K562 (cell line): Measurements from ENCODE around the gene POU4F3. TPM values are rescaled to one million over a fixed set of nuclear protein-coding genes. Genes with fewer than 3 reads are reported as not detected.

Experiments used
- ATAC-seq: fragments of 200-7000 bp; cut with Tn5 transposase; 3 replicates; pipeline ENCODE4 v1.9.1; 2020; ENCODE audit warnings: moderate library complexity
- BruUV-seq: library from RNA; stranded (reverse); fragments of 400-500 nt; replicated peaks from 2 replicates; lab custom pipeline; 2021; lab: Mats Ljungman, UMichigan
- CTCF ChIA-PET: fragments of 300-600 bp; formaldehyde crosslinking; extraction: SDS; loops from one replicate; lab custom pipeline; 2021; ENCODE audit warnings: low intra/inter-chr PET ratio; lab: Yijun Ruan, JAX
- POLR2A ChIA-PET: fragments of 300-600, 350-650 bp; sonication (Branson Sonifier 250); formaldehyde crosslinking; extraction: SDS; loops from one replicate; lab custom pipeline; 2021; ENCODE audit warnings: antibody characterized with exemption, inconsistent platforms; lab: Yijun Ruan, JAX
- DNase-seq, 4 experiments: peaks; one replicate each; pipeline versions ENCODE4 v3.0.0 to v3.0.0-alpha.2; 2011 to 2018; ENCODE audit warnings: low spot score in 3 of 4, mixed read lengths in 3 of 4; ENCODE audit errors: extremely low read depth in 1 of 4
- FAIRE-seq: peaks from 2 replicates; lab custom pipeline; 2011; peaks lifted over from hg19 to GRCh38; lab: Jason Lieb, UNC
- H2AFZ ChIP-seq: 2 replicates; pipeline ENCODE4 v1.6.0; 2011; ENCODE audit warnings: low read depth, low read length, control low read depth, inconsistent platforms
- H3K27ac ChIP-seq: fragments of 200-600 bp; 3 replicates; pipeline ENCODE4 v1.8.0; 2011; ENCODE audit warnings: low read depth, mild to moderate bottlenecking, control low read depth, inconsistent platforms, low read length, moderate library complexity, mixed read lengths; ENCODE audit errors: extremely low read depth
- H3K27me3 ChIP-seq, 2 experiments: fragments of 300-600 bp in 1 of 2; 2 replicates in 1 of 2; 3 replicates in 1 of 2; pipeline versions ENCODE4 v1.6.0 to v1.8.0; 2011; ENCODE audit warnings: inconsistent platforms in 2 of 2, low read length in 2 of 2, mild to moderate bottlenecking in 1 of 2, mixed read lengths in 1 of 2, moderate library complexity in 1 of 2; ENCODE audit not compliant: control insufficient read depth in 2 of 2, insufficient read depth in 2 of 2
- H3K36me3 ChIP-seq: fragments of 300-600 bp; 3 replicates; pipeline ENCODE4 v1.8.0; 2011; ENCODE audit warnings: mild to moderate bottlenecking, low read length, inconsistent platforms; ENCODE audit not compliant: control insufficient read depth, insufficient read depth
- H3K4me1 ChIP-seq, 2 experiments: fragments of 200-600 bp in 1 of 2; replicated peaks in 1 of 2; 2 replicates in 1 of 2; 3 replicates in 1 of 2; pipeline versions ENCODE4 v1.5.1 to v1.8.0; 2011; ENCODE audit warnings: inconsistent platforms in 2 of 2, low read length in 2 of 2, mild to moderate bottlenecking in 1 of 2, mixed read lengths in 1 of 2, moderate library complexity in 1 of 2; ENCODE audit not compliant: control insufficient read depth in 2 of 2, insufficient read depth in 2 of 2
- H3K4me2 ChIP-seq: 2 replicates; pipeline ENCODE4 v1.6.1; 2011; ENCODE audit warnings: low read length, control low read depth, inconsistent platforms, mixed read lengths; ENCODE audit not compliant: insufficient read depth
- H3K4me3 ChIP-seq: fragments of 200-600 bp; sonication (generic), shearing (Covaris generic); 2 replicates; pipeline ENCODE4 v1.5.1; 2016; ENCODE audit warnings: control low read depth, inconsistent platforms
- H3K79me2 ChIP-seq: fragments of 200-600 bp; 3 replicates; pipeline ENCODE4 v1.8.0; 2011; ENCODE audit warnings: low read length, inconsistent platforms; ENCODE audit not compliant: control insufficient read depth, insufficient read depth
- H3K9ac ChIP-seq, 2 experiments: 2 replicates each; pipeline versions ENCODE4 v1.6.0 to v1.6.1; 2011; ENCODE audit warnings: low read depth in 2 of 2, low read length in 2 of 2, control low read depth in 1 of 2, inconsistent platforms in 1 of 2, mild to moderate bottlenecking in 1 of 2, mixed read lengths in 1 of 2; ENCODE audit not compliant: insufficient read depth in 1 of 2
- H3K9me1 ChIP-seq: one replicate; pipeline ENCODE4 v1.6.0; 2011; ENCODE audit warnings: inconsistent platforms, mild to moderate bottlenecking, low read length, moderate library complexity; ENCODE audit not compliant: control insufficient read depth, insufficient read depth
- H3K9me3 ChIP-seq: replicated peaks from 2 replicates; pipeline ENCODE4 v1.5.1; 2011; ENCODE audit warnings: low read depth, low read length, inconsistent platforms; ENCODE audit not compliant: control insufficient read depth, insufficient read depth
- H4K20me1 ChIP-seq: replicated peaks from 2 replicates; pipeline ENCODE4 v1.6.1; 2011; ENCODE audit warnings: low read length, inconsistent platforms, mixed read lengths; ENCODE audit not compliant: control insufficient read depth, insufficient read depth
- GABPB1 ChIP-seq: sonication (generic); formaldehyde crosslinking; IDR thresholded peaks from 2 replicates; pipeline ENCODE4 v1.8.0; 2022; ENCODE audit warnings: mild to moderate bottlenecking, missing genetic modification reagents
- NUFIP1 ChIP-seq: fragments of 450-650 bp; IDR thresholded peaks from 2 replicates; pipeline ENCODE4 v1.6.1; 2018; ENCODE audit not compliant: partially characterized antibody
- PCBP1 ChIP-seq: fragments of 200-400 bp; formaldehyde crosslinking; IDR thresholded peaks from 2 replicates; pipeline ENCODE4 v1.6.1; 2018; ENCODE audit warnings: mild to moderate bottlenecking, low read depth, low read length; ENCODE audit not compliant: poor library complexity, severe bottlenecking
- TAF7 ChIP-seq: fragments of 450-650 bp; IDR thresholded peaks from 2 replicates; pipeline ENCODE4 v1.6.1; 2016; ENCODE audit warnings: missing genetic modification characterization, missing compliant biosample characterization
- ZNF146 ChIP-seq: IDR thresholded peaks from one replicate; pipeline ENCODE4 v1.6.1; 2018; ENCODE audit warnings: missing compliant biosample characterization; ENCODE audit not compliant: unreplicated experiment
- ZNF24 ChIP-seq: fragments of 450-650 bp; IDR thresholded peaks from 2 replicates; pipeline ENCODE4 v1.6.1; 2016
- ZNF778 ChIP-seq: fragments of 450-650 bp; formaldehyde crosslinking; IDR thresholded peaks from 2 replicates; pipeline ENCODE4 v1.4.0; 2020; ENCODE audit warnings: mild to moderate bottlenecking, moderate library complexity
- WGBS: fragments of 100-300 bp; shearing (Covaris generic); methylation state at CpG from one replicate; pipeline ENCODE4 v1.1.6; 2016; ENCODE audit warnings: low coverage, mixed read lengths; ENCODE audit not compliant: insufficient coverage; ENCODE audit errors: missing lambda C conversion rate; 5-methylcytosine and 5-hydroxymethylcytosine counted together
- in situ Hi-C: fragments of 300-500 bp; cut with MboI; formaldehyde crosslinking; loops from 4 replicates; pipeline ENCODE4 v1.15.0; 2018; ENCODE audit warnings: inconsistent platforms, mixed read lengths
- intact Hi-C: fragments of 100-400 bp; cut with micrococcal nuclease; formaldehyde crosslinking; loops from 2 replicates; pipeline ENCODE4 v1.14.2; 2022
- polyA plus RNA-seq, 8 experiments: library from polyadenylated mRNA; depleted of rRNA in 4 of 8; stranded (reverse) in 5 of 8; unstranded in 3 of 8; fragments of >200 nt; fragmentation: Nextera tagmentation in 2 of 8; fragmentation: Illumina TruSeq in 1 of 8; extraction: Ambion mirVana in 2 of 8; extraction: Trizol in 1 of 8; gene quantifications; 2 replicates each; pipeline versions ENCODE4 v1.2.1 to v1.2.3, GENCODE V29; 2011 to 2014; ENCODE audit warnings: inconsistent platforms in 1 of 8, missing spikeins in 1 of 8
- total RNA-seq, 7 experiments: library from RNA; depleted of rRNA in 6 of 7; stranded (reverse); fragments of >200 nt in 6 of 7; fragmentation: Illumina TruSeq in 2 of 7; extraction: Trizol in 2 of 7; gene quantifications; 2 replicates each; pipeline versions ENCODE4 v1.2.1 to v1.2.3, GENCODE V29; 2011 to 2021; ENCODE audit warnings: low replicate concordance in 1 of 7
- TF ChIP-seq, protein P1 (sequence below): fragments of 450-650 bp; conservative IDR thresholded peaks from 2 replicates; pipeline ENCODE4 v1.6.1; 2016; ENCODE audit warnings: missing genetic modification characterization, low read depth, mild to moderate bottlenecking, control low read depth, missing compliant biosample characterization

The POU4F3 gene
- total and polyA plus RNA-seq, 9 of the 15 experiments (the other 6 are each of a cell fraction or from before 2014, with no cell fraction given) = 0.04 to 0.13 (median 0.07) TPM; not detected in 6

- TF ChIP-seq PCBP1 (no peak), NUFIP1 (no peak), ZNF24 (no peak)
Observed at GRCh38 chr5:146342882-146343865, 4.5 kb downstream of the POU4F3 start (continued).

- FAIRE-seq (no peak), ATAC-seq (peak; percentile 55), DNase-seq (peak in 3 of 4 experiments; percentile 23 to 27 (median 27))
- Histone ChIP-seq H3K4me2 (no peak overlapping the region; the same call in 1 of the 2 replicates), H3K9ac (no peak overlapping the region), H3K36me3 (no peaks in the 10 kb centered on the region), H3K79me2 (no peaks in the 10 kb centered on the region), H3K4me3 (no peak overlapping the region), H3K4me1 (peaks cover 0 to 21% of the 10 kb centered on the region in 2 experiments; a peak in 2 of 5 replicates), H3K27ac (no peak overlapping the region), H3K27me3 (peaks cover 48 to 67% of the 10 kb centered on the region in 2 experiments), H4K20me1 (no peaks in the 10 kb centered on the region; the same call in 1 of the 2 replicates), H3K9me3 (no peaks in the 10 kb centered on the region), H3K9me1 (no peaks in the 10 kb centered on the region), H2AFZ (0 out of 2 replicates have a peak overlapping the region, but pooled peaks have one; percentile 17)
- WGBS = 5% methylated on average over 31 of the region's 31 CpGs
- intact Hi-C loops = no loop called here
- BruUV-seq = no TSS peak
- POLR2A ChIA-PET = no interaction called here
- CTCF ChIA-PET = no interaction called here
- in situ Hi-C loops = no loop called here
- TF ChIP-seq GABPB1 (CRISPR knock-in tag) (no peak), ZNF778 (CRISPR knock-in tag) (no peak), TAF7 (tag) (no peak), ZNF146 (no peak)
- TF ChIP-seq, protein P1, sequence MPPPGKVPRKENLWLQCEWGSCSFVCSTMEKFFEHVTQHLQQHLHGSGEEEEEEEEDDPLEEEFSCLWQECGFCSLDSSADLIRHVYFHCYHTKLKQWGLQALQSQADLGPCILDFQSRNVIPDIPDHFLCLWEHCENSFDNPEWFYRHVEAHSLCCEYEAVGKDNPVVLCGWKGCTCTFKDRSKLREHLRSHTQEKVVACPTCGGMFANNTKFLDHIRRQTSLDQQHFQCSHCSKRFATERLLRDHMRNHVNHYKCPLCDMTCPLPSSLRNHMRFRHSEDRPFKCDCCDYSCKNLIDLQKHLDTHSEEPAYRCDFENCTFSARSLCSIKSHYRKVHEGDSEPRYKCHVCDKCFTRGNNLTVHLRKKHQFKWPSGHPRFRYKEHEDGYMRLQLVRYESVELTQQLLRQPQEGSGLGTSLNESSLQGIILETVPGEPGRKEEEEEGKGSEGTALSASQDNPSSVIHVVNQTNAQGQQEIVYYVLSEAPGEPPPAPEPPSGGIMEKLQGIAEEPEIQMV (tag) = no peak
Observed at GRCh38 chr5:146344155-146345118, 5.8 kb downstream of the POU4F3 start.
